ENCODE measurements around the gene AIPL1. TPM values are rescaled to one million over a fixed set of nuclear protein-coding genes. Genes with fewer than 3 reads are reported as not detected.

Gene AIPL1
- total RNA-seq, 1 experiment from 2014 or later: 0.46 TPM

DNA sequence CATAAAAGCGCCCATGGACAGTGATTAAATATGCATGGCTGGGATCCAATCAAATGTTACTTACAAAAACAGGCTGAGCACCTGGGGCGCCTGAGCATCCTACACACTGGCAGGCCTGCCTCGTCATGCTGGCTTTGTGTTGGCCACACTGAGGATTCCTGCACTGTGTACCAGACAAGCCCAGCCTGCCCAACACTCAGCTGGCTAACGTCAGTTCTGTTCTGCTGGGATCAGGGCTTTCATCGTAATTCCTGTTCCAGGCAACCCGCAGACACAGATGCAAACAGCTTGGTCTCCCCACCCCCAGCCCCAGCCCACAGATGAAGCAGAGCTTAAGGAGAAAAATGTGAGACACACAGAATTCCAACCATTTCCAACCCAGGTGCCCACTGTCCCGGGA lies 40.0 kb upstream of the AIPL1 start (continued):
- TF ChIP-seq, protein P1, sequence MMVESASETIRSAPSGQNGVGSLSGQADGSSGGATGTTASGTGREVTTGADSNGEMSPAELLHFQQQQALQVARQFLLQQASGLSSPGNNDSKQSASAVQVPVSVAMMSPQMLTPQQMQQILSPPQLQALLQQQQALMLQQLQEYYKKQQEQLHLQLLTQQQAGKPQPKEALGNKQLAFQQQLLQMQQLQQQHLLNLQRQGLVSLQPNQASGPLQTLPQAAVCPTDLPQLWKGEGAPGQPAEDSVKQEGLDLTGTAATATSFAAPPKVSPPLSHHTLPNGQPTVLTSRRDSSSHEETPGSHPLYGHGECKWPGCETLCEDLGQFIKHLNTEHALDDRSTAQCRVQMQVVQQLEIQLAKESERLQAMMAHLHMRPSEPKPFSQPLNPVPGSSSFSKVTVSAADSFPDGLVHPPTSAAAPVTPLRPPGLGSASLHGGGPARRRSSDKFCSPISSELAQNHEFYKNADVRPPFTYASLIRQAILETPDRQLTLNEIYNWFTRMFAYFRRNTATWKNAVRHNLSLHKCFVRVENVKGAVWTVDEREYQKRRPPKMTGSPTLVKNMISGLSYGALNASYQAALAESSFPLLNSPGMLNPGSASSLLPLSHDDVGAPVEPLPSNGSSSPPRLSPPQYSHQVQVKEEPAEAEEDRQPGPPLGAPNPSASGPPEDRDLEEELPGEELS (CRISPR knock-in tag; IDR thresholded peaks at IDR 0.05): no peak
- TF ChIP-seq CREB1 (CRISPR knock-in tag; IDR thresholded peaks at IDR 0.05) (no peak), NFATC4 (CRISPR knock-in tag; IDR thresholded peaks at IDR 0.05) (no peak)
- TF ChIP-seq, protein P2, sequence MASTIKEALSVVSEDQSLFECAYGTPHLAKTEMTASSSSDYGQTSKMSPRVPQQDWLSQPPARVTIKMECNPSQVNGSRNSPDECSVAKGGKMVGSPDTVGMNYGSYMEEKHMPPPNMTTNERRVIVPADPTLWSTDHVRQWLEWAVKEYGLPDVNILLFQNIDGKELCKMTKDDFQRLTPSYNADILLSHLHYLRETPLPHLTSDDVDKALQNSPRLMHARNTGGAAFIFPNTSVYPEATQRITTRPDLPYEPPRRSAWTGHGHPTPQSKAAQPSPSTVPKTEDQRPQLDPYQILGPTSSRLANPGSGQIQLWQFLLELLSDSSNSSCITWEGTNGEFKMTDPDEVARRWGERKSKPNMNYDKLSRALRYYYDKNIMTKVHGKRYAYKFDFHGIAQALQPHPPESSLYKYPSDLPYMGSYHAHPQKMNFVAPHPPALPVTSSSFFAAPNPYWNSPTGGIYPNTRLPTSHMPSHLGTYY (CRISPR knock-in tag; IDR thresholded peaks at IDR 0.05): no peak

GRCh38 chr17:6474376-6474775 lies 39.5 kb upstream of the AIPL1 start:
- Mint-ChIP-seq H3K27ac (no peak overlapping the region), H3K36me3 (no peaks in the 10 kb centered on the region), H3K27me3 (ENCODE audit: low read depth) (no peaks in the 10 kb centered on the region), H3K4me3 (no peak overlapping the region), H3K4me1 (peaks cover 19% of the 10 kb centered on the region), H3K9me3 (no peaks in the 10 kb centered on the region)
- no peak for DNase-seq (ENCODE audit: low spot score)
- POLR2A ChIA-PET: no interaction called here
- TF ChIP-seq, protein P2 (CRISPR knock-in tag; IDR thresholded peaks at IDR 0.05): no peak
- no peak for TF ChIP-seq CREM (CRISPR knock-in tag; IDR thresholded peaks at IDR 0.05)
- TF ChIP-seq ELF4 (CRISPR knock-in tag; IDR thresholded peaks at IDR 0.05; ENCODE audit: low read depth): no peak
- no peak for TF ChIP-seq AFF4 (CRISPR knock-in tag; IDR thresholded peaks at IDR 0.05; ENCODE audit: borderline replicate concordance)
- no peak for TF ChIP-seq ZNF425 (CRISPR knock-in tag; conservative IDR thresholded peaks at IDR 0.05)
- TF ChIP-seq NR3C1 (CRISPR knock-in tag; conservative IDR thresholded peaks at IDR 0.05; ENCODE audit: low read depth): no peak
- TF ChIP-seq, protein P3, sequence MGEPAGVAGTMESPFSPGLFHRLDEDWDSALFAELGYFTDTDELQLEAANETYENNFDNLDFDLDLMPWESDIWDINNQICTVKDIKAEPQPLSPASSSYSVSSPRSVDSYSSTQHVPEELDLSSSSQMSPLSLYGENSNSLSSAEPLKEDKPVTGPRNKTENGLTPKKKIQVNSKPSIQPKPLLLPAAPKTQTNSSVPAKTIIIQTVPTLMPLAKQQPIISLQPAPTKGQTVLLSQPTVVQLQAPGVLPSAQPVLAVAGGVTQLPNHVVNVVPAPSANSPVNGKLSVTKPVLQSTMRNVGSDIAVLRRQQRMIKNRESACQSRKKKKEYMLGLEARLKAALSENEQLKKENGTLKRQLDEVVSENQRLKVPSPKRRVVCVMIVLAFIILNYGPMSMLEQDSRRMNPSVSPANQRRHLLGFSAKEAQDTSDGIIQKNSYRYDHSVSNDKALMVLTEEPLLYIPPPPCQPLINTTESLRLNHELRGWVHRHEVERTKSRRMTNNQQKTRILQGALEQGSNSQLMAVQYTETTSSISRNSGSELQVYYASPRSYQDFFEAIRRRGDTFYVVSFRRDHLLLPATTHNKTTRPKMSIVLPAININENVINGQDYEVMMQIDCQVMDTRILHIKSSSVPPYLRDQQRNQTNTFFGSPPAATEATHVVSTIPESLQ (CRISPR knock-in tag; IDR thresholded peaks at IDR 0.05): no peak
- TF ChIP-seq ZNF281 (CRISPR knock-in tag; IDR thresholded peaks at IDR 0.05): no peak
- TF ChIP-seq ESRRA (CRISPR knock-in tag; IDR thresholded peaks at IDR 0.05; ENCODE audit: borderline replicate concordance): no peak
- no peak for TF ChIP-seq SMAD4 (CRISPR knock-in tag; IDR thresholded peaks at IDR 0.05)
- TF ChIP-seq ZNF138 (CRISPR knock-in tag; conservative IDR thresholded peaks at IDR 0.05): no peak
- CTCF ChIA-PET: interaction anchor here (1.1 to 4.4 kb wide), 4 partner anchors 11 to 51 kb away, joined by 6 to 36 read pairs (median 16); no protein-coding TSS in a partner anchor
- no peak for ATAC-seq

Measured in WTC11 (cell line).